ENCODE results near the gene ALX3.

Gene ALX3

GRCh38 chr1:110064576-110065337 lies 5.7 kb downstream of the ALX3 start:
- no peak for TF ChIP-seq CTCF (IDR thresholded peaks at IDR 0.05; ENCODE audit: borderline replicate concordance, insufficient read depth, low read depth, low read length)
- H3K4me3 ChIP-seq (ENCODE audit: low read depth, low read length), result no peak overlapping the region

GRCh38 chr1:110063781-110064180 lies 6.7 kb downstream of the ALX3 start:
- TF ChIP-seq CTCF (IDR thresholded peaks at IDR 0.05; ENCODE audit: borderline replicate concordance, insufficient read depth, low read depth, low read length), result no peak
- no peak overlapping the region for H3K4me3 ChIP-seq (ENCODE audit: low read depth, low read length)

- TF ChIP-seq CTCF (IDR thresholded peaks at IDR 0.05; ENCODE audit: borderline replicate concordance, insufficient read depth, low read depth, low read length), result no peak
- H3K4me3 ChIP-seq (ENCODE audit: low read depth, low read length), result no peak overlapping the region
Measured at GRCh38 chr1:110062612-110063011, 7.9 kb downstream of the ALX3 start.

GRCh38 chr1:110061341-110061740 lies 9.1 kb downstream of the ALX3 start:
- no peak overlapping the region for H3K4me3 ChIP-seq (ENCODE audit: low read depth, low read length)
- no peak for TF ChIP-seq CTCF (IDR thresholded peaks at IDR 0.05; ENCODE audit: borderline replicate concordance, insufficient read depth, low read depth, low read length)

GRCh38 chr1:110060662-110061060 lies 9.8 kb downstream of the ALX3 start:
- TF ChIP-seq CTCF (IDR thresholded peaks at IDR 0.05; ENCODE audit: borderline replicate concordance, insufficient read depth, low read depth, low read length), result no peak
- H3K4me3 ChIP-seq (ENCODE audit: low read depth, low read length), result no peak overlapping the region

- H3K4me3 ChIP-seq (ENCODE audit: low read depth, low read length), result no peak overlapping the region
- TF ChIP-seq CTCF (IDR thresholded peaks at IDR 0.05; ENCODE audit: borderline replicate concordance, insufficient read depth, low read depth, low read length), result peak; percentile 97
Measured at GRCh38 chr1:110060034-110060661, 10.3 kb downstream of the ALX3 start.

Measured in GM12875 (cell line).